ENCODE results near the gene TEX44.

TEX44 gene

GRCh38 chr2:231611273-231612108, 18.8 kb downstream of the TEX44 start:
- no peak for DNase-seq

DNA sequence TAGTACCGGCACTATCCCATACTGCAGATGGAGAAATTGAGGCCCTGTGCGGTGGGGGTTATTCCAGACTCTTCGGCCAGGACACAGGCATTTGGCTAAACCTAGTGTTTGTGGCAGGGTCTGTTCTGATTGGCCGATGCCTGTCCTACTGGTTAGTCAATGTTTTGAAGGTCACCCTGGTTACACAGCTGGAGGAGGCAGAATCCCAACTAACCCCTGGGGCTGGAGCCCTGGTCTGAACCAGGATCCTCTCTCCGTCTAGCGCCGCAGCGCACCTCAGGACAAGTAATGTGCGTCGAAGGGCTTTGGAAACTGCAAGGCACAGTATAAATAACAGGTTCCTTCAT, 19.4 kb downstream of the TEX44 start:
- no peak for DNase-seq

DNA sequence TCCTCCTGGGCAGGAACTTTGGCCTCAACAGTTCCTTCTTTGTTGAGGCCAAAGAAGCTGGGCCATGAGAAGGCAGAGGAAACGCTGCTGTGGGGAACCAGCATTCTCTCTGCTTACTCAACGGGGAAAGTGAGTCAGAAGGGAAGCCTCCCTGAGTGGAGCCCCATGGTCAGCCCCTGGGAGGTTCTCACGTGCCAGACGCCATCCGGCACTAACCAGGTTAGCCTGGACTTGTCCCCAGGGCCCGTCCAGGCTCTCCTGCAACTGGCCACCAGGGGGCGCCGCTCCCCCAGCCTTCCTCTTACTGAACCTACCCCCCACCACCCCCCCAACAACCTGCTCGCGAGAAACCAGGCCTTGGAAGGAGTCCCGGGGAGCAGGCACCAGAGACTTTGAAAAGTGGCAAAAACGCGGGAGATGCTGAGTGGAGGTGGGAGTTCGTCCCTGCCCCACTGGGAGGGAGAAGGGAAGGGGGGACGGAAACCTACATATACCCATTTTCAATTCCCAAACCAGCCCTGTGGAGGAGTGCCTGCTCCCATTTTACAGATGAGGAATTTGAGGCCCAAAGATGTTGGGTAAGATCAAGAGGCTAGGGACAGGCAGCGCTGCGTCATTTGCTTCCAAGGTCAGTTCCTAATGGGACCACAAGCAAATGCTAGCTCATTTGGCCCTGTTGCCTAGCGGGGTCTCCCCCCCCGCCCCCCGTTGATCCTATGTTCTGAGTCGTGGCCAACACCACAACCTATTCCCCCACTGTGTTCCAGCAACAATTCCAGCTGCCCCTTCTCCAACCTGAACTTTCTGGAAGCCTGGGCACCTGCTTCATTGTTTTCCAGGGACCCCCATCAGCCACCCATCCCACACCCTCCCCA, 20.0 kb downstream of the TEX44 start:
- peak; percentile 53 for DNase-seq

GRCh38 chr2:231613331-231613662, 20.6 kb downstream of the TEX44 start:
- DNase-seq, result no peak

DNA sequence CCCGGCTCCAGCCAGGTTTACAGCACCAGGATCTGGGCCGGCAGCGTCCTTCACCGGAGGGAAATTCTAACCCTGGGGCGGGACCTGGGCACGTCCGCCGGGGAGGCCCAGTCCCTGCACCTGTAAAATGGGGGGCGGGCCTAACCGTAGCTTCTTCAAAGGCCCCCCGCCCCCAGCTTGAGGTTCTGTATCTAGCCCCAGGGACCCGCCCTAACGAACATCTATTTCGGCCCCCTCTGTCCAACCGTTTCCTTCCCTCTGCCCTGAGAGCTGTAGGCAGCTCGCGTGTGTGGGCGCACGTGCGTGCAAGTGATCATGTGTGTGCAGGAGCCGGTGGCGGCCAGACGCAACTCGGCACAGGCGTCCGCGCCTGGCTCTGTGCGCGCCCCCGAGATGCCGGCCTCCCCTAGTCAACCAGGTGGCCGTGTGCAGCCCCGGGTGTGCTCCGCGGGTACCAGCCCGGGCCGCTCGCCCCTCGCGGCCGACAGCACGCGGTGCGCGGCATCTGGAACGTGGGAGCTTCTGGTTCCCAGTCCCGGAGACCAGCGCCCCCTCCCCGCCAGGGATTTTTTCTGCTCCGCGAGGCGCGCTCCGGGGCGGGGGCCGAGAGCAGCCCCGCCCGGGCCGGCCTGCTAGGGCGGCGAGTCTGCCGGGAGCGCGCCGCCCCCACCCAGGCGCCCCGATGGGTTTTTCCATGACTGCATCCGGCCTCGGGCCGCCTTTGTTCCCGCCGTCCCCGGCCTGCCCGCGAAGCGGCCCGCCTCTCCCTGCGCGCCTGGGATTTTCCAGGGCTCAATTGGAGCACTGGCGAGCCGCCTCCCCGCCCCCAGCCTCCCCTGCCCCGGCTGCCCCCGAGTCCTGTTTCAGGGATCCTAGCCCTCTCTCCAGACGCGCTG, 21.2 kb downstream of the TEX44 start:
- peak; percentile 44 for DNase-seq

- no peak for DNase-seq
Observed at GRCh38 chr2:231614559-231615057, 21.9 kb downstream of the TEX44 start.

- no peak for DNase-seq
Observed at GRCh38 chr2:231615058-231615671, 22.5 kb downstream of the TEX44 start.

DNA sequence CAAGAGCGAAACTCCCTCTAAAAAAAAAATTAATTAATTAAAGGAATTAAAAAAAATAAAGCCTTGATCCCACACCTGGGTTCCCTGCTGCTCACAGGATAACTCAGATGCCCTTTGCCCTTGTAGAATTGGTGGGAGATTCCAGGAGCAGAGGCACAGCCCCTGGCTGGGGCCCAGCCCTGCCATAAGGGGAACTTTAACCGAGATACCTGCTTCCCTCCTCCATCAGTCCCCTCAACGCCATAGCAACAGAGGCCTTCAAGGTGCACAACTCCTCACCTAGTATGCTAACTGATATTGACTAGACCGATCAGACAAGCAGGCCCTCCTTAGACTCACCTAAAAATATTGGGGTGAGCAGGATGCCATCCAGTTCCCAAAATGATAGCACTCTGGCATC, 23.6 kb downstream of the TEX44 start:
- no peak for DNase-seq

- DNase-seq, result no peak
Observed at GRCh38 chr2:231617059-231617926, 24.6 kb downstream of the TEX44 start.

- DNase-seq, result no peak
Observed at GRCh38 chr2:231621051-231621879, 28.6 kb downstream of the TEX44 start.

DNA sequence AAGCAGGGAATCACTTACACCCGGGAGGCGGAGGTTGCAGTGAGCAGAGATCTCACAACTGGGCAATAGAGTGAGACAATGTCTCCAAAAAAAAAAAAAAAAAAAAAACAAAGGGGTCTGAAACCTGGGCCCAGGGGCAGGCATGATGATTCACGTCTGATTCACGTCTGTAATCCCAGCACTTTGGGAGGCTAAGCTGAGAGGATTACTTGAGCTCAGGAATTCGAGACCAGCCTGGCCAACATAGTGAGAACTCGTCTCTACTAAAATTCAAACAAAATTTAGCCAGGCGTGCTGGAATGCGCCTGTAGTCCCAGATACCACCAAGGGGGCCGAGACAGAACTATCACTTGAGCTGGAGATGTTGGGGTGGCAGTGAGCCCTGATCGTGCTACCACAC, 30.3 kb downstream of the TEX44 start:
- no peak for DNase-seq

GRCh38 chr2:231626449-231626848, 33.8 kb downstream of the TEX44 start:
- DNase-seq, result no peak

DNA sequence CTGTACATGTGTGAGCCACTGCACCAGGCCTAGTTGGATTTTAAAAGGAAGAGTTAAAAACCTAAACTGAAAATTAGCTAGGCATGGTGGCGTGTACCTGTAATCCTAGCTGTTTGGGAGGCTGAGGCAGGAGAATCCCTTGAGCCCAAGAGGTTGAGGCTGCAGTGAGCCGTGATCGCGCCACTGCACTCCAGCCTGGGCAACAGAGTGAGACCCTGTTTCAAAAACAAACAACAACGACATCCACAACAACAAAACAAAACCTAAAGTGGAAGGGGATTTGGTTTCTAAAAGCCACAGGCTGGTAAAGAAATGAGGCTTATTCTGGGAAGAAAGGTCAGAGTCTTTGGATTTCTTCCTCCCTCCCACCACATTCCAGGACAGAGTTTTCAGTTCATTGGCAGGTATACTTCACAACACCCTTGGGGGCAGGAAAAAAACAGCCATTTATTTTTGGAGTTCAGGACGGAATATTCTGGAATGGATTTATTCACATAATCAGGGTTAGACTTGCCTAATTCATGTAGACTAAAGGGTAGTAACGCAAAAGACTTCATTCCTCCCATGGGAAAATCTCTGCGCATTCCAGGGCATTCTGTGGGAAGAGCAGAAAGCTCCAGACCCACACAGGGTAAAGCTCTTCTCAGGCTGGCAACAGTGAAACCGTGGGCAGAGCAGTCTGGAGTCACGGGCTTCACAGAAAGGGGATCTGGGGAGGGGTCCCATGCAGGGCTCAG, 34.9 kb downstream of the TEX44 start:
- no peak for DNase-seq

DNA sequence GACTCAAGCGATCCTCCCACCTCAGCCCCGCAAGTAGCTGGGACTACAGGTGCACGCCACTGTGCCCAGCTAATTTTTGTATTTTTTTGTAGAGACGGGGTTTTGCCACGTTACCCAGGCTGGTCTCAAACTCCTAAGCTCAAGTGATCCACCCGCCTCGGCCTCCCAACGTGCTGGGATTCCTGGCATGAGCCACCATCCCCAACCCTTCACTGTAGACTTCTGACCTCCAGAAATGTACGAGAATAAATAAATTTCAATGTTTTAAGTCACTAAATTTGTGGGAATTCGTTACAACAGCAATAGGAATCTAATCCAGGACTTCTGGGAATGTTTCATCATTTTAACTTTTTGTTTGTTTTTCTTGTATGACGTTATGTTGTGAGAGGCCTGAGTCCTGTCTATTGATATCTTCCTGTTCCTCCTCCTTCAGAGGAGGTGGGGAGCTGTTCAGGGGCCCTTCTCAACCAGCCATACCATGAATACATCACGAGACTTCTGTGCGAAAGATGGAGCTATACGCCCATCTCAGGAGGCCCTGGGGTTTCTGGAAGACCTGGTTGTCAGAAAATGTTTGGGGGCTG, 40.0 kb downstream of the TEX44 start:
- no peak for DNase-seq

DNA sequence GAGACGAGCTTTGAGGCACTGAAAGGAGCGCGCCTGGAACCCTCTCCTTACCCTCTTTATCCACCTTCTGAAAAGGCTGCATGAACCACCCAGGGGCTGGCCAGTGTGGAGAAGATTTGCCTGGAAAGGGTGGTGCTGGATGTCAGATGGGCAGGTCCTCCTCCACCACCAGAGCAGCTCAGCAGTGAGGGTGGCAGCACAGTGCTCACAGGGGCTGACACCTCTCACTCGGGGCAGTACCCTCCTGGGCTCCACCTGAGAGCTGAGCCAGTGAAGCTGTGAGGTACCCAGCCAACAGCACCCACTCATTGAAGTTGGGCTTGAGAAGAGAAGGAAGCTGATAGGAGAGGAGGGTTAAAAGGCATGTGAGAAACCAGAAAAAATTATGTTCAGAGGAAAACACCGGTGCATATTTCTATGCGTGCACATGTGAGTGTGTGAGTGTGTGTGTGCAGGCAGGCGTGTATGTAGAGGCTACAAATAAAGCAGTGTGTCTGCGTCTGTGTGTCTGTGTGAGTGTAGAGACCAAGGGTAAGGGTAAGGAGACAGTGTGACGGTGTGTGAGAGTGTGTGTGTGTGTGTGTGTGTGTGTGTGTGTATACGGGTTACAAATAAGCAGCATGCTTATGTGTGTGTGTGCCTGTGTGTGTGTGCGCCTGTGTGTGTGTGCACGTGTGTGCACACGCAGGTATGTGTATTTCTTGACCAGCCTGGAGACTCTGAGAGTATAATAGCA, 40.7 kb downstream of the TEX44 start:
- DNase-seq, result no peak

DNA sequence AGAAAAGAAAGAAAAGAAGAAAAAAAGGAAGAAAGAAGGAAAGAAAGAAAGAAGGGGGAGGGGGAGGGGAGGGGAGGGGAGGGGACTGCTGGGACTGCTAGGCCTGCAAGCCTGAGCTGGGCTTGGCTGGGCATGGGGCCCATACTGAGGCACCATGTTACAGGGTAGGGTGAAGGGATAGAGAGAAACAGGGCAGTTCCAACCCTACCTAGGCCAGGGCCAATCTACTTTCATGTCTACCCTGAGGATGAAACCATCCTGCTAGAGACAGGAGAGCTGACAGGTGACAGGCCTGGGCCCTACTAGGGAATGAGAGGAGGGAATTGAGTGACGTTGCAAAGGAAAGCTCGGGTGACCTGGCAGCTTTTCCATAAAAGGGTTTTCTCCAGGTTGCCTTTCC, 41.7 kb downstream of the TEX44 start:
- DNase-seq, result no peak

GRCh38 chr2:231634951-231635875, 42.5 kb downstream of the TEX44 start:
- no peak for DNase-seq

- DNase-seq, result no peak
Observed at GRCh38 chr2:231640241-231640640, 47.6 kb downstream of the TEX44 start.
